ENCODE data around the gene CDC42BPB. TPM values are rescaled to one million over a fixed set of nuclear protein-coding genes. Genes with fewer than 3 reads are reported as not detected.

The CDC42BPB gene
- total RNA-seq, 2 donors from 2014 or later, result 66.2 to 102 TPM

- DNase-seq (no peak), ATAC-seq (no peak)
- Histone ChIP-seq H3K27ac (no peak overlapping the region), H3K36me3 (replicated peaks in 1 of 2; ENCODE audit: insufficient read depth in 1 of 2, low read depth in 2 of 2) (peaks cover 0 to 36% of the 10 kb centered on the region in 2 donors), H3K27me3 (no peaks in the 10 kb centered on the region), H3K4me3 (no peak overlapping the region), H3K9me3 (no peaks in the 10 kb centered on the region), H3K4me1 (no peaks in the 10 kb centered on the region)
- TF ChIP-seq CTCF (IDR thresholded peaks at IDR 0.05) (no peak), POLR2A (IDR thresholded peaks at IDR 0.05) (no peak)
- intact Hi-C loops (cut with DNase I), result no loop called here
- WGBS, 2 donors, result 84 to 95% methylated on average over 14 to 15 of the region's 15 CpGs
These were observed 104.2 kb downstream of the CDC42BPB start for GRCh38 chr14:102953100-102953499.

DNA sequence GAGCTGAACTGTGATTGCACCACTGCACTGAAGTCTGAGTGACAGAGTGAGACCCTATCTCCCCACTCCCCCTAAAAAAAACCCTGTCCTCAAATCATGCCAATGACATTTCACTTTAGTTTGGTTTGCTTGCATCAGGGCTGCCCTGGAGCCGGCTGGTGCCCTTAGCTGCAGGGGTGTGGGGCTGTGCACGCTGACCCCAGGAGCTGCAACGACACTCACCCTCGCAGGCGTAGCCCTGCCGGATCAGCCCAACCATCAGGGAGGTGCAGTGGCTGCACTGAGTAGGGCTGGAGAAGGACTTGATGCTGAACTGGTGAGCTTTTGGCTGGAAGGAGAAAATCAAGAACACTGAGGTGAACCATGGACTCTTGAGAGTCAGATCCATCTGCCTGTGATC, 105.1 kb downstream of the CDC42BPB start:
- ATAC-seq, result no peak
- no peak for DNase-seq
- intact Hi-C loops (cut with DNase I), result no loop called here
- Histone ChIP-seq H3K9me3 (no peaks in the 10 kb centered on the region), H3K27me3 (no peaks in the 10 kb centered on the region), H3K36me3 (replicated peaks in 1 of 2; ENCODE audit: insufficient read depth in 1 of 2, low read depth in 2 of 2) (peaks cover 0 to 38% of the 10 kb centered on the region in 2 donors), H3K27ac (no peak overlapping the region), H3K4me3 (no peak overlapping the region), H3K4me1 (no peaks in the 10 kb centered on the region)
- TF ChIP-seq POLR2A (IDR thresholded peaks at IDR 0.05) (no peak), CTCF (IDR thresholded peaks at IDR 0.05) (no peak)
- 92% methylated on average over 6 of the region's 6 CpGs; no CpG with 5 or more reads in 1 of the 2 donors for WGBS, 2 donors

DNA sequence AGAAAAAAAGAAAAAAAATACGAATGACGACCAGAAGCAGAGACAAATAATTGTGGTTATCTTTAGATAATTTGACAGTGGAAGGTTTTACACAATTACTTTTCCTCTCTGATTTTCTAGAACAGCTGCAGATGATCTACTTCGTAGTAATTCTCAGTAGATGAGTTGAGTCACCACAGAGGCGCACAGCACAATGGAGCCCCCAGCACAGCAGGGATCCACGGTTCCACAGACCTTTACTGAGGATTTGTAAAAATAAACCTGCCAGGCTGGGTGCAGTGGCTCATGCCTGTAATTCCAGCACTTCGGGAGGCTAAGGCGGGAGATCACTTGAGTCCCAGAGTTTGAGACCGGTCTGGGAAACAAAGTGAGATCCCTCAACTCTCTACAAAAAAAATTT, 105.5 kb downstream of the CDC42BPB start:
- no peak for DNase-seq
- H3K4me1 ChIP-seq, result no peaks in the 10 kb centered on the region
- no peak overlapping the region for H3K27ac ChIP-seq
- H3K9me3 ChIP-seq, result no peaks in the 10 kb centered on the region
- intact Hi-C loops (cut with DNase I), result no loop called here
- 77 to 79% methylated on average over 8 of the region's 8 CpGs for WGBS, 2 donors
- no peak for ATAC-seq
- H3K36me3 ChIP-seq (replicated peaks in 1 of 2; ENCODE audit: insufficient read depth in 1 of 2, low read depth in 2 of 2), result peaks cover 0 to 43% of the 10 kb centered on the region in 2 donors
- no peak overlapping the region for H3K4me3 ChIP-seq
- no peaks in the 10 kb centered on the region for H3K27me3 ChIP-seq
- TF ChIP-seq POLR2A (IDR thresholded peaks at IDR 0.05) (no peak), CTCF (IDR thresholded peaks at IDR 0.05) (no peak)

DNA sequence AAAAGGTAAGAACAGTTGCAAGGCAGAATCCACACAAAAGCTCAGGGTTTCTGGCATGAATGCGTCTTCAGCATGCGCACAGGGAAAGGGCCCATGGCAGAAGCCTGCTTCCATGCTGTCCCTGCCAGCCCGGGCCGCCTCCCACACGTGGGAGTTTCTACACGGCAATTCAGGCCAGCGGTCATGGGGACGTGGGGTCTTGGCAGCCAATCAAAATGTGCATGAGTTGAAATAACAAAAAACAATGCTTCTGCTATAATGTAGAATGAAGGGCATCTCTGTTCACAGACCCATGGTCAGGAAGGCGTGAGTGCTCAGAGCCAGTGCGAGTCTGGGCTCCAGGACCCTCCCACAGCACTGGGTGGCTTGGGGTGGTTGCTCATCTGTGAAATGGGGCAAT, 106.3 kb downstream of the CDC42BPB start:
- H3K36me3 ChIP-seq (replicated peaks in 1 of 2; ENCODE audit: insufficient read depth in 1 of 2, low read depth in 2 of 2), result peaks cover 0 to 50% of the 10 kb centered on the region in 2 donors
- H3K4me1 ChIP-seq, result no peaks in the 10 kb centered on the region
- no peaks in the 10 kb centered on the region for H3K27me3 ChIP-seq
- no peak overlapping the region for H3K27ac ChIP-seq
- no peaks in the 10 kb centered on the region for H3K9me3 ChIP-seq
- TF ChIP-seq POLR2A (IDR thresholded peaks at IDR 0.05) (no peak), CTCF (IDR thresholded peaks at IDR 0.05) (no peak)
- ATAC-seq (no peak), DNase-seq (no peak)
- 85 to 89% methylated on average over 10 of the region's 10 CpGs for WGBS, 2 donors
- no peak overlapping the region for H3K4me3 ChIP-seq
- intact Hi-C loops (cut with DNase I), result no loop called here

- Histone ChIP-seq H3K27me3 (no peaks in the 10 kb centered on the region), H3K9me3 (no peaks in the 10 kb centered on the region), H3K4me1 (no peaks in the 10 kb centered on the region), H3K4me3 (no peak overlapping the region), H3K27ac (no peak overlapping the region), H3K36me3 (replicated peaks in 1 of 2; ENCODE audit: insufficient read depth in 1 of 2, low read depth in 2 of 2) (peaks cover 9 to 58% of the 10 kb centered on the region in 2 donors)
- ATAC-seq, result peak; percentile 22
- peak in 3 of 4 donors; percentile 34 to 57 (median 50) for DNase-seq
- intact Hi-C loops (cut with DNase I), result no loop called here
- 61 to 70% methylated on average over 10 to 20 of the region's 23 CpGs for WGBS, 2 donors
- TF ChIP-seq POLR2A (IDR thresholded peaks at IDR 0.05), result no peak
- TF ChIP-seq CTCF (IDR thresholded peaks at IDR 0.05), result no peak
These were observed 107.4 kb downstream of the CDC42BPB start for GRCh38 chr14:102949801-102950451.
